ENCODE measurements around the gene FPR3. TPM values are rescaled to one million over a fixed set of nuclear protein-coding genes. Genes with fewer than 3 reads are reported as not detected.

FPR3 gene
- total and polyA plus RNA-seq, 2 donors (not counting 3 experiments of a cell fraction or from before 2014, with no cell fraction given), result not detected

DNA sequence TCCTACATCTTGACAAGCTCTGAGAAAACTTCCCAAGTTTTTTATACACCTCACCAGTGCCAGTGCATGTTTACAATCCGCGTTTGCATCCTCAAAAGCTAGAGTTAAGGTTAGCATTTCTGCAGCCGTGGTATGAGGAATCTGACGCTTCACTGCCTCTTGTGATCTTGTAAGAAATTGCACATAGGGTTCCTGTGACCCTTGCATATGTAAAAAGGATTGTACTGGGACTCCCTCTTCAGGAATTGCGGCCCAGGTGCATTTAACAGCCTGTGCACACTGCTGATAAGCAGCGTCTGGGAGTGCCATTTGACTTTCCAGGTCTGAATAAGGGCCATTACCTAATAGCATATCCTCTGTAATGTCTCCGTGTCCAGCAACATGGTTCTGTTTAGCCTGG lies 15.3 kb downstream of the FPR3 start:
- H3K4me2 ChIP-seq (ENCODE audit: insufficient read depth, low read length), result no peak overlapping the region
- H3K9me3 ChIP-seq (replicated peaks; ENCODE audit: control insufficient read depth, insufficient read depth, low read length), result no peaks in the 10 kb centered on the region
- no peaks in the 10 kb centered on the region for H3K36me3 ChIP-seq (ENCODE audit: control insufficient read depth in 2 of 2, extremely low read depth in 1 of 2, insufficient read depth in 2 of 2, low read length in 2 of 2)
- FAIRE-seq, result no peak
- no peak for TF ChIP-seq MYC (IDR thresholded peaks at IDR 0.05; ENCODE audit: low read depth, low read length)
- no peak for TF ChIP-seq POLR2AphosphoS5 (IDR thresholded peaks at IDR 0.05; ENCODE audit: insufficient read depth, low read depth, low read length)
- TF ChIP-seq GATA2 (IDR thresholded peaks at IDR 0.05; ENCODE audit: insufficient read depth, insufficient read length, low read depth, low read length), result no peak
- TF ChIP-seq, protein P1, sequence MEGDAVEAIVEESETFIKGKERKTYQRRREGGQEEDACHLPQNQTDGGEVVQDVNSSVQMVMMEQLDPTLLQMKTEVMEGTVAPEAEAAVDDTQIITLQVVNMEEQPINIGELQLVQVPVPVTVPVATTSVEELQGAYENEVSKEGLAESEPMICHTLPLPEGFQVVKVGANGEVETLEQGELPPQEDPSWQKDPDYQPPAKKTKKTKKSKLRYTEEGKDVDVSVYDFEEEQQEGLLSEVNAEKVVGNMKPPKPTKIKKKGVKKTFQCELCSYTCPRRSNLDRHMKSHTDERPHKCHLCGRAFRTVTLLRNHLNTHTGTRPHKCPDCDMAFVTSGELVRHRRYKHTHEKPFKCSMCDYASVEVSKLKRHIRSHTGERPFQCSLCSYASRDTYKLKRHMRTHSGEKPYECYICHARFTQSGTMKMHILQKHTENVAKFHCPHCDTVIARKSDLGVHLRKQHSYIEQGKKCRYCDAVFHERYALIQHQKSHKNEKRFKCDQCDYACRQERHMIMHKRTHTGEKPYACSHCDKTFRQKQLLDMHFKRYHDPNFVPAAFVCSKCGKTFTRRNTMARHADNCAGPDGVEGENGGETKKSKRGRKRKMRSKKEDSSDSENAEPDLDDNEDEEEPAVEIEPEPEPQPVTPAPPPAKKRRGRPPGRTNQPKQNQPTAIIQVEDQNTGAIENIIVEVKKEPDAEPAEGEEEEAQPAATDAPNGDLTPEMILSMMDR (IDR thresholded peaks at IDR 0.05; ENCODE audit: extremely low read depth in 1 of 2, insufficient read depth in 1 of 2, low read depth in 1 of 2, low read length in 2 of 2), result no peak
- no peak for TF ChIP-seq EZH2 (IDR thresholded peaks at IDR 0.05; ENCODE audit: borderline replicate concordance, low read depth, low read length, severe bottlenecking)
- TF ChIP-seq JUN (IDR thresholded peaks at IDR 0.05; ENCODE audit: borderline replicate concordance, insufficient read depth, insufficient read length, low read depth), result no peak
- TF ChIP-seq POLR2A (IDR thresholded peaks at IDR 0.05; ENCODE audit: low read depth, low read length), result no peak
- TF ChIP-seq, protein P2, sequence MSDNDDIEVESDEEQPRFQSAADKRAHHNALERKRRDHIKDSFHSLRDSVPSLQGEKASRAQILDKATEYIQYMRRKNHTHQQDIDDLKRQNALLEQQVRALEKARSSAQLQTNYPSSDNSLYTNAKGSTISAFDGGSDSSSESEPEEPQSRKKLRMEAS (IDR thresholded peaks at IDR 0.05; ENCODE audit: insufficient read depth, insufficient read length), result no peak
- TF ChIP-seq FOS (IDR thresholded peaks at IDR 0.05; ENCODE audit: borderline replicate concordance, insufficient read depth, low read length), result no peak
- no peaks in the 10 kb centered on the region for H3K79me2 ChIP-seq (ENCODE audit: control insufficient read depth, insufficient read depth, low read length)
- no TSS peak for BruUV-seq (replicated peaks)
- no peak overlapping the region for H3K4me3 ChIP-seq (replicated peaks in 1 of 3; ENCODE audit: insufficient read depth in 1 of 3, low read depth in 1 of 3, low read length in 3 of 3)
- H3K9me1 ChIP-seq (replicated peaks; ENCODE audit: control insufficient read depth, extremely low read depth, insufficient read depth, low read length), result no peaks in the 10 kb centered on the region
- CTCF ChIA-PET, result no interaction called here
- POLR2A ChIA-PET, result no interaction called here
- DNase-seq (ENCODE audit: low read depth, low spot score), result no peak
- no peaks in the 10 kb centered on the region for H3K27me3 ChIP-seq (ENCODE audit: control insufficient read depth in 2 of 2, insufficient read depth in 2 of 2, low read length in 2 of 2)
- H4K20me1 ChIP-seq (replicated peaks; ENCODE audit: control insufficient read depth, extremely low read depth, insufficient read depth, low read length), result no peaks in the 10 kb centered on the region
- no peaks in the 10 kb centered on the region for H3K4me1 ChIP-seq (ENCODE audit: control insufficient read depth, extremely low read depth, insufficient read depth, low read length)
- dilution Hi-C loops (cut with MboI; ENCODE audit: extremely low pct_ligation_motif_present, low sequenced_read_pairs) (no loop called here), intact Hi-C loops (cut with micrococcal nuclease) (no loop called here)
- no peak overlapping the region for H3K27ac ChIP-seq (ENCODE audit: insufficient read depth, low read depth, low read length)
- H2AFZ ChIP-seq (ENCODE audit: low read depth, low read length), result no peak overlapping the region
- H3K9ac ChIP-seq (replicated peaks; ENCODE audit: extremely low read depth, insufficient read depth, low read length), result no peak overlapping the region

All from endothelial cell of umbilical vein (primary cell).